Mesendoderm (in vitro differentiated cells): ENCODE data around the gene PI4KB.
A peak's percentile ranks its signal among the peaks of the same experiment; 100 is the strongest.

Source experiments
- DNase-seq: peaks from one replicate; pipeline ENCODE4 v3.0.0; 2013
- H2AK5ac ChIP-seq: 2 replicates; pipeline ENCODE4 v1.6.1; 2013; ENCODE audit warnings: low read length, inconsistent platforms
- H2BK120ac ChIP-seq: 2 replicates; pipeline ENCODE4 v1.6.1; 2013; ENCODE audit warnings: low read depth, mild to moderate bottlenecking, low read length, moderate library complexity, mixed read lengths
- H2BK15ac ChIP-seq: replicated peaks from 2 replicates; pipeline ENCODE4 v1.6.1; 2013; ENCODE audit warnings: low read depth, mild to moderate bottlenecking, moderate library complexity
- H2BK5ac ChIP-seq: 2 replicates; pipeline ENCODE4 v1.6.1; 2013; ENCODE audit warnings: low read length, inconsistent platforms
- H3K18ac ChIP-seq: 2 replicates; pipeline ENCODE4 v1.6.1; 2013; ENCODE audit warnings: mild to moderate bottlenecking, low read length, mixed read lengths
- H3K23ac ChIP-seq: one replicate; pipeline ENCODE4 v1.6.1; 2013; ENCODE audit warnings: low read length
- H3K27ac ChIP-seq: 2 replicates; pipeline ENCODE4 v1.5.1; 2013; ENCODE audit warnings: low read depth, mild to moderate bottlenecking, inconsistent platforms, low read length, moderate library complexity
- H3K27me3 ChIP-seq: 2 replicates; pipeline ENCODE4 v1.6.1; 2013; ENCODE audit warnings: low read length, control low read depth, mild to moderate bottlenecking, inconsistent platforms; ENCODE audit not compliant: insufficient read depth, poor library complexity
- H3K36me3 ChIP-seq: 2 replicates; pipeline ENCODE4 v1.6.1; 2013; ENCODE audit warnings: low read length, inconsistent platforms; ENCODE audit not compliant: control insufficient read depth, insufficient read depth
- H3K4ac ChIP-seq: one replicate; pipeline ENCODE4 v1.6.1; 2013; ENCODE audit warnings: low read depth, mild to moderate bottlenecking, low read length, moderate library complexity
- H3K4me1 ChIP-seq: 2 replicates; pipeline ENCODE4 v1.6.1; 2013; ENCODE audit warnings: low read depth, low read length, inconsistent platforms; ENCODE audit not compliant: control insufficient read depth
- H3K4me2 ChIP-seq: 2 replicates; pipeline ENCODE4 v1.6.1; 2013; ENCODE audit warnings: low read length
- H3K4me3 ChIP-seq: 2 replicates; pipeline ENCODE4 v1.5.1; 2013; ENCODE audit warnings: mild to moderate bottlenecking, low read length
- H3K56ac ChIP-seq: one replicate; pipeline ENCODE4 v1.6.1; 2013; ENCODE audit warnings: low read length
- H3K79me1 ChIP-seq: 2 replicates; pipeline ENCODE4 v1.6.1; 2013; ENCODE audit warnings: low read length, inconsistent platforms
- H3K79me2 ChIP-seq: 2 replicates; pipeline ENCODE4 v1.6.1; 2013; ENCODE audit warnings: mild to moderate bottlenecking, low read length; ENCODE audit not compliant: control insufficient read depth, insufficient read depth
- H3K9ac ChIP-seq: 2 replicates; pipeline ENCODE4 v1.6.1; 2013; ENCODE audit warnings: low read length, inconsistent platforms
- H4K5ac ChIP-seq: one replicate; pipeline ENCODE4 v1.6.1; 2013; ENCODE audit warnings: low read length
- H4K8ac ChIP-seq: one replicate; pipeline ENCODE4 v1.6.1; 2013; ENCODE audit warnings: low read depth, mild to moderate bottlenecking, control low read depth, low read length, moderate library complexity
- WGBS: extraction: QIAGEN DNeasy Blood & Tissue Kit; methylation state at CpG from one replicate; pipeline ENCODE4 v1.1.7; 2013; ENCODE audit warnings: low lambda C conversion rate, missing lambda C conversion rate; ENCODE audit not compliant: insufficient coverage; ENCODE audit errors: extremely low coverage; 5-methylcytosine and 5-hydroxymethylcytosine counted together

Gene PI4KB

DNA sequence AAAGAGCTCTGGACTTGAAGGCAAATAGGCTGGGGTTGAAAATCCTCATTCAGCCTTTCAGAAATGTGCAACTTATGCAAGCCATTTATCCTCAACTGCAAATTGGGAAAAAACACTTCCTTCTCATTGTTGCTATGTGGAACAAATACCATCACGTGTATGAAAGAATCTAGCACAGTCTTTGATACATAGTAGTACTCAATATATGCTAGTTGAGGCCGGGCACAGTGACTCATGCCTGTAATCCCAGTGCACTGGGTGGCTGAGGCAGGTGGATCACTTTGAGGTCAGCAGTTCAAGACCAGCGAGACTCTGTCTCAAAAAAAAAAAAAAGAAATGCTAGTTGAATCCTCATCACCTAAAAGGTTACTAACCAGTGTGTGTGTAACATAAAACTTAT is 8.2 kb downstream of the PI4KB start:
- H3K4me2 ChIP-seq: no peak overlapping the region
- H3K79me2 ChIP-seq: no peaks in the 10 kb centered on the region
- no peak overlapping the region for H3K56ac ChIP-seq
- H2BK5ac ChIP-seq: no peak overlapping the region
- H3K79me1 ChIP-seq: no peaks in the 10 kb centered on the region
- H2AK5ac ChIP-seq: no peak overlapping the region
- no peak overlapping the region for H3K4ac ChIP-seq
- H2BK120ac ChIP-seq: no peak overlapping the region
- H3K4me3 ChIP-seq: no peak overlapping the region
- no peak overlapping the region for H2BK15ac ChIP-seq
- no peak overlapping the region for H4K5ac ChIP-seq
- no peaks in the 10 kb centered on the region for H3K27me3 ChIP-seq
- peaks cover 4% of the 10 kb centered on the region for H3K36me3 ChIP-seq
- H3K27ac ChIP-seq: no peak overlapping the region
- H3K4me1 ChIP-seq: no peaks in the 10 kb centered on the region
- H3K18ac ChIP-seq: no peak overlapping the region
- no peak overlapping the region for H3K9ac ChIP-seq
- H4K8ac ChIP-seq: no peak overlapping the region
- WGBS: no CpG with 5 or more reads among the region's 3 CpGs
- no peak for DNase-seq
- H3K23ac ChIP-seq: no peak overlapping the region

- Histone ChIP-seq H3K36me3 (peaks cover 4% of the 10 kb centered on the region), H3K4ac (no peak overlapping the region), H2BK120ac (no peak overlapping the region), H3K4me3 (no peak overlapping the region), H3K79me2 (no peaks in the 10 kb centered on the region), H3K27ac (no peak overlapping the region), H3K4me1 (no peaks in the 10 kb centered on the region), H3K56ac (no peak overlapping the region), H3K4me2 (no peak overlapping the region), H3K27me3 (no peaks in the 10 kb centered on the region), H4K8ac (no peak overlapping the region), H2BK5ac (no peak overlapping the region), H3K18ac (no peak overlapping the region), H3K79me1 (no peaks in the 10 kb centered on the region), H2BK15ac (no peak overlapping the region), H4K5ac (no peak overlapping the region), H3K23ac (no peak overlapping the region), H3K9ac (no peak overlapping the region), H2AK5ac (no peak overlapping the region)
- DNase-seq: no peak
- no CpG with 5 or more reads among the region's 17 CpGs for WGBS
Measured at GRCh38 chr1:151315565-151316235, 11.5 kb downstream of the PI4KB start.

GRCh38 chr1:151314137-151314875 is 12.9 kb downstream of the PI4KB start:
- H4K5ac ChIP-seq: no peak overlapping the region
- no peak overlapping the region for H3K4me2 ChIP-seq
- no peaks in the 10 kb centered on the region for H3K79me2 ChIP-seq
- no peak overlapping the region for H2BK5ac ChIP-seq
- no peaks in the 10 kb centered on the region for H3K27me3 ChIP-seq
- H3K18ac ChIP-seq: no peak overlapping the region
- H2BK15ac ChIP-seq: no peak overlapping the region
- no peak overlapping the region for H3K56ac ChIP-seq
- H3K4me3 ChIP-seq: no peak overlapping the region
- H3K23ac ChIP-seq: no peak overlapping the region
- no peak overlapping the region for H4K8ac ChIP-seq
- DNase-seq: peak; percentile 37
- no CpG with 5 or more reads among the region's 3 CpGs for WGBS
- H3K36me3 ChIP-seq: peaks cover 4% of the 10 kb centered on the region
- no peak overlapping the region for H3K4ac ChIP-seq
- H2BK120ac ChIP-seq: no peak overlapping the region
- H3K27ac ChIP-seq: no peak overlapping the region
- H2AK5ac ChIP-seq: no peak overlapping the region
- H3K4me1 ChIP-seq: no peaks in the 10 kb centered on the region
- no peak overlapping the region for H3K9ac ChIP-seq
- H3K79me1 ChIP-seq: no peaks in the 10 kb centered on the region

- Histone ChIP-seq H3K18ac (no peak overlapping the region), H2BK120ac (no peak overlapping the region), H3K4me2 (no peak overlapping the region), H3K56ac (no peak overlapping the region), H3K27ac (no peak overlapping the region), H2AK5ac (no peak overlapping the region), H3K4me1 (no peaks in the 10 kb centered on the region), H3K4me3 (no peak overlapping the region), H3K79me2 (no peaks in the 10 kb centered on the region), H3K36me3 (peaks cover 4% of the 10 kb centered on the region), H3K79me1 (no peaks in the 10 kb centered on the region), H3K9ac (no peak overlapping the region), H4K8ac (no peak overlapping the region), H3K4ac (no peak overlapping the region), H2BK5ac (no peak overlapping the region), H3K23ac (no peak overlapping the region), H4K5ac (no peak overlapping the region), H3K27me3 (no peaks in the 10 kb centered on the region), H2BK15ac (no peak overlapping the region)
- WGBS: no CpG with 5 or more reads among the region's 2 CpGs
- no peak for DNase-seq
Measured at GRCh38 chr1:151313501-151313900, 13.7 kb downstream of the PI4KB start.

DNA sequence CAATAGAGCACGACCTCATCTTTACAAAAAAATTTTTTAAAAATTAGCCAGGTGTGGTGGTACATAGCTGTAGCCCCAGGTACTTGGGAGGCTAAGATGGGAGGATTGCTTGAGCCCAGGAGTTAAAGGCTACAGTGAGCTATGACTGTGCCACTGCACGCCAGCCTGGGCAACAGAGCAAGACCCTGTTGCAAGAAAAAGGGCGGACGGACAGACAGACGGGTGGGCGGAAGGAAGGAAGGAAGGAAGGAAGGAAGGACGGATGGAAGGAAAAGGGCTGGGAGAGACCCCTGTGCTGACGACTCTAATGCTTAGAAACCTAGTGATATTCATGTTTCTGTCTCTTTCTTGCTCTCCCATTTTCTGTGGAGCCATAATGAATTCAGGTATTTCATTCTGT is 14.4 kb downstream of the PI4KB start:
- Histone ChIP-seq H3K9ac (no peak overlapping the region), H3K27me3 (no peaks in the 10 kb centered on the region), H2AK5ac (no peak overlapping the region), H2BK5ac (no peak overlapping the region), H3K27ac (no peak overlapping the region), H4K8ac (no peak overlapping the region), H3K23ac (no peak overlapping the region), H2BK120ac (no peak overlapping the region), H3K79me1 (no peaks in the 10 kb centered on the region), H4K5ac (no peak overlapping the region), H2BK15ac (no peak overlapping the region), H3K36me3 (peaks cover 6% of the 10 kb centered on the region), H3K4ac (no peak overlapping the region), H3K4me1 (no peaks in the 10 kb centered on the region), H3K79me2 (no peaks in the 10 kb centered on the region), H3K4me2 (no peak overlapping the region), H3K4me3 (no peak overlapping the region), H3K18ac (no peak overlapping the region), H3K56ac (no peak overlapping the region)
- DNase-seq: no peak
- WGBS: no CpG with 5 or more reads among the region's 8 CpGs
